COLO668 (cell line): ENCODE data around the gene NR4A3.
"Not testable (repeated sequence)": the region's sequence is repeated elsewhere in the genome, so short reads cannot be mapped to it uniquely, and the experiment has no call there.

Experiments
- DNase-seq: peaks from one replicate; lab custom pipeline; 2025; ENCODE audit not compliant: unreplicated experiment; lab: John Stamatoyannopoulos, UW

NR4A3 gene

DNA sequence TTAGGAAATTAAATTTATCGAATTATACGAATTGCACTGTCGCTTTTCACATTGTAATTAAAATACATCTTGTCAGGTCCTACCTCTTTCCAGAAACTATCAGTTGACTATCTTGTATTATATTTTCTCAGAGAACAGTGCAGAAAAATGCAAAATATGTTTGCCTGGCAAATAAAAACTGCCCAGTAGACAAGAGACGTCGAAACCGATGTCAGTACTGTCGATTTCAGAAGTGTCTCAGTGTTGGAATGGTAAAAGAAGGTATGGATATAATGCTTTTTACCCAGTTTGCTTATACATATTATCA is 10.8 kb downstream of the NR4A3 start:
- no peak for DNase-seq

DNA sequence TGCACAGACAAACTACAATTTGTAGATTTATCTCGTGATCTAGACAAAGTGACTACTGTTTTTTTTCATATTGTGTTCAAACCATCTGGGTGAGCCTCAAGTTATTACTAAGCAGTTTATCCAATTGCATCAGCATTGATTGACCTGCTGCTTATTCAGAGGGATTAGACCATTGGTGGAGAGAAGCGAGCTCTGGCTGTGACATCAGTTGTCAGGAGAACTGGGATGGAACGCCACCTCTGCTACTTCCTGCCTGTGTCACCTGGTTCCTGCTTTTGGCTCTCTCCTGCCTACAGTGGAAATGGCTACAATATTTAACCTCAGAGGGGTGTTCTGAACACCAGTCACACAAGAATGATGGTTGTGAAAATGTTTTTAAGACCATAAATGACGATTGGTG is 12.1 kb downstream of the NR4A3 start:
- no peak for DNase-seq

- DNase-seq: no peak
Measured at GRCh38 chr9:99834474-99834873, 12.8 kb downstream of the NR4A3 start.

DNA sequence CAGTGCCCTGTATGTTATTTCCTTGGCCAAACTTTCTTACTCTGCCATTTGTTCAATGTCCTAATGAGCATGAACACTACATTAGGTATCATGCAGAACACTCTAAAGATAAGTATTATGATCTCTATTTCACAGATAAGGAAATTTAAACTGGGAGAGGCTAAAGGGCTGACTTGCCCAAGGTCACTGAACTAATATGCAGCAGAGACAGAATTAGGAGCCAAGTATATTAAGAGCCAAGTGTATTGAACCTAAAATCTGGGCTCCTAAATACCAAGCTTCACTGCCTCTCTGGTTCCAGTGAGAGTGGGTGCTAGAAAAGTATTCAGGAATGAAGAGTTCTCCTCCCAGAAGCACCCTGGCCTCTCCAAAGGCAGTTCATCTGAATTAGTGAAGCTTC is 13.5 kb downstream of the NR4A3 start:
- DNase-seq: no peak

- DNase-seq: no peak
Measured at GRCh38 chr9:99835581-99835980, 13.9 kb downstream of the NR4A3 start.

- DNase-seq: no peak
Measured at GRCh38 chr9:99840072-99840471, 18.4 kb downstream of the NR4A3 start.

- DNase-seq: no peak
Measured at GRCh38 chr9:99845063-99845462, 23.4 kb downstream of the NR4A3 start.

- no peak for DNase-seq
Measured at GRCh38 chr9:99848447-99848846, 26.8 kb downstream of the NR4A3 start.

DNA sequence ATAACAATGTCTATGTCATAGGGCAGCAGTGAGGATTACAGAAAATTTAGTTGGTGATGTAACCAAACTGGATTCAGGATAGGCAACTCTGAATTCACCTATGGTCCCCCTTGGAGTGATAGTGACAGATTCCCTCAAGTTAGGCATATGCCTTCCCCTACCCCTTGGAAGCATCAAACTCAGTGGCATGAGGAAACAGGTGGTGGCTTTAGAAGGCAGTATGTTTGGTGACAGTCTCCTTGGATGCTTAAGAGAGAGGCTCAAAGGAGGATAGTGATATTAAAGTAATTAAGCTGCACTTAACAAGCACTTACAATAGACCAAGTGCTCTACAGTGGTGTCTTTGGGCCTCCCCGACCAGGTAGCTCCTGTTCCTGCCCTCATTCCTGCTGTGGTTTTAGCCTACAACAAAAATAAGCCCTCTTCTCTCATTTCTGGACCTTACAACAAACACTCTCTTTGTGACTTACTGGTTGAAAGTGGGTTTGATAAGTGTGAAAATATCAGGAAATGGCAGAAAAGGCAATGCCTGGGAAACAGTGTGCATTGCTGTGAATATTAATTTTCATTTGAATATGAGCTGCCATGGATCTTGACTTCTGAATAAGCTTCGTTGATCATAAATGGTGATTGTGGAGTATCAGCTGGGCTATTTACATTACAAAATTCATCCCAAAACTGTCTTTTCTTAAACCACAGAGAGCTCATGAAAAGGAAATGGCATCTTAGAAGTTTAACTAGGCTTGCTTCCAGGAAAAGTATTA is 29.2 kb downstream of the NR4A3 start:
- DNase-seq: no peak

GRCh38 chr9:99851500-99851822 is 29.8 kb downstream of the NR4A3 start:
- no peak for DNase-seq

DNA sequence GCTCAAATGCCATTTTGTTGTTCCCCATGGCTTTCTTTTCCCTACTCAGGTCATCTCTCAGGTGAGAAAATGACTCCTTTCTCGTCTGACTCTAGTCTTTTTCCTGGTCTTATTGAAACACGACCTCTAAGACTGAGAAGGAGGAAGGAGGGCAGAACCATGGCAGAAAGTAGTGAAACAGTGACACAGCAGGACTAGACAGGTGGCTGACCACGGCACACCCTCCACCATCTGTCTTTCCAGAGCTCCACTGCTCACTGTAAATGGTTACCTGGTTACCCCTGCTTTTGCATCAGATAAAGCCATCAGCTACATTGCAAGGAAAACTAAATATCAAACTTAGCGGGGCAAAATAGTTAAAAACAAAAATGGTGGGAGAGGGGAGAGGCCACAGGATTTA is 30.9 kb downstream of the NR4A3 start:
- no peak for DNase-seq

DNA sequence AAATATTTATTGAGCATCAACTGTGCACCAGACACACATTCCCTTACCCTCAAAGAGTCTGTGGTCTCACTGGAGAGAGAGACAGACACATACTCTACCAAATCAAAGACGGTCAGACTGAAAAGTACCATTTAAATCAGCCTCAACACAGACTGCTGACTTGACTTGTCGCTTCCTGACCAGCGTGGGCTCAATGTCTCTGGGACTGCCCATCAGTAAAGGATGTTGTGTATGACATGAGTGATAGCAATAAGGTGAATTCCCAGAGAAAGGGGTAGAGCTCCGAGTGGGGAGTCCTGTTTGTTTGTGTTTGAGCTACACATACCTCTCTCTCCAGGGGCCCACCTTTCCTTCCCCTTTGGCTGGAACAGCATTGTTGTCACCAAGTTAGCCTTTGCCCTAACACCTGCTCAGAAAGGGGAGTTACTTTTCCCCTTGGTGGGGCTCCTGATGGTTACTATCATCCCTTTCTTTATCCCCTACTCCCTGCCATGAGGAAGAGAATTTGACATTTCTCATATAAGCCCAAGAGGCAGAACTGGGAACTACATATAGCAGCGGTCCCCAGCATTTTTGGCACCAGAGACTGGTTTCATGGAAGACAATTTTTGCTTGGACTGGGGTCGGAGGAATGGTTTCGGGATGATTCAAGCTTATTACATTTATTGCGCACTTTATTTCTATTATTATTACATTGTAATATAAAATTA is 33.9 kb downstream of the NR4A3 start:
- DNase-seq: no peak

DNA sequence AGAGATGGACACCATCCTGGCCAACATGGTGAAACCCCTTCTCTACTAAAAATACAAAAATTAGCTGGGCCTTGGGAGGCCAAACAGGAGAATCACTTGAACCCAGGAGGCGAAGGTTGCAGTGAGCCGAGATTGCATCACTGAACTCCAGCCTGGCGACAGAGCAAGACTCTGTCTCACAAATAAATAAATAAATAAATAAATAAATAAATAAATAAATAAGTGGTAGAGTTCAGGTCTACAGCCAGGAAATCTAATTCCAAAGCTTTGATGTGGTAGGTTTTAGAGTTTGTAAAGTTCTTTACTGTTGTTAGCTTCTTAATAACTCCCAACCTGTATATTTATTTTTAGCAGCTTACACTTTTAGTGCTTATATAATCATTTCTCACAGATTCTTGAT is 35.9 kb downstream of the NR4A3 start:
- not testable (repeated sequence) for DNase-seq

DNA sequence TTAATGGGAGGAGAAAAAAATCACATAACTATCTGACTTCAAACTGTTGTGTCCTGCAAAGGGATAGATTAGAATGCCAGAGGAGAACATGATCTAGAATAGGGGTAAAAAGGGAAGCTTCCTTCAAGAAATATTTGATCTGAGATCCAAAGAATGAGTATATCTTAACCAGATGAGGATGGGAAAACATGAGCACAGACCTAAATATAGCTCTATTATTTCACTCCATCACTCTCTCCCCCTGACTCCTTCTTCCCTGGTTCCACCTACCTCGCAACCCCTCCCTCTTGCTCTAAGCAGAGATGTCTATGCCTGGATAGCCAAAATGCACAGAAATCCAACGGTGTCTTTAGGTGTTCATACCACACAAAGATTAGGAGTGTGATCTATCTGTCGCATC is 36.4 kb downstream of the NR4A3 start:
- DNase-seq: no peak

DNA sequence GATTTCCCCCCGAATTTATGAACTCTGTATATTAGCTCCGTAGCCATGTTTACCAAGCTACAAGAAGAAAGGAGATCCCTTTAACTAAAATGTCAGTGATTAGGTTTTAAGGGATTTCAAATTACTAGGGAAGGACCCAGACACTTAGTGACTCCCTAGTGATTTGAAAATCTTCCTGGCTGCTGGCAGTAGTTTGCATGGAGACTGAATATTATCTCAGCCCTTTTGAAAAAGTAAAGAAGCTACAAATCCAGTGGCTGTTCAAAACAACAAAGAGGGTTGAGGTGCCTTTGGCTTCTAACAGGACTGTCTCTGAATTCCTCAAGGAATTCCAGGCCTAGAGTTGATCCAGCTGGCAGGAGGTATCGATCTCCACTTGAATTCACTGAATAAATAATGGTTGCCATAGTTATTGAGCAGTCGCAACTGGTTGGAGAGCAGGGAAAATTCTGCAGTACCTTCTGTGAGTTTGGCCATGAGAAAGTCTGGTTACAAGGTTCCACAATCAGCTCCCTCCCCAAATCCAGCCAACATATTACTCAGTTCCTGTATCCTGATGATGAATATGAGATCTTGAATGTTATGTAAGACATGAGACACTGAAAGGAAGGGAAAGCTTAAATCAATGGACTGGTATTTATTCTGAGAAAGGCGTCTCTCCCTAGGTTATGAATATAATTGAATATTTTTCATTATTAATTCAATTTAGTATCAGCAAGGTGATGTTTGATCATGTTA is 37.7 kb downstream of the NR4A3 start:
- DNase-seq: no peak

GRCh38 chr9:99860266-99860665 is 38.6 kb downstream of the NR4A3 start:
- DNase-seq: no peak

DNA sequence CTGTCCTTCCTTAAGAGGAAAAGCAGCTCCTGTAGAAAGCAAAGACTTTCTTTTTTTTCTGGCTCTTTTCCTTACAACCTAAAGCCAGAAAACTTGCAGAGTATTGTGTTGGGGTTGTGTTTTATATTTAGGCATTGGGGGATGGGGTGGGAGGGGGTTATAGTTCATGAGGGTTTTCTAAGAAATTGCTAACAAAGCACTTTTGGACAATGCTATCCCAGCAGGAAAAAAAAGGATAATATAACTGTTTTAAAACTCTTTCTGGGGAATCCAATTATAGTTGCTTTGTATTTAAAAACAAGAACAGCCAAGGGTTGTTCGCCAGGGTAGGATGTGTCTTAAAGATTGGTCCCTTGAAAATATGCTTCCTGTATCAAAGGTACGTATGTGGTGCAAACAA is 42.3 kb downstream of the NR4A3 start:
- DNase-seq: no peak

- DNase-seq: no peak
Measured at GRCh38 chr9:99866398-99866797, 44.7 kb downstream of the NR4A3 start.

- no peak for DNase-seq
Measured at GRCh38 chr9:99867536-99867935, 45.9 kb downstream of the NR4A3 start.

DNA sequence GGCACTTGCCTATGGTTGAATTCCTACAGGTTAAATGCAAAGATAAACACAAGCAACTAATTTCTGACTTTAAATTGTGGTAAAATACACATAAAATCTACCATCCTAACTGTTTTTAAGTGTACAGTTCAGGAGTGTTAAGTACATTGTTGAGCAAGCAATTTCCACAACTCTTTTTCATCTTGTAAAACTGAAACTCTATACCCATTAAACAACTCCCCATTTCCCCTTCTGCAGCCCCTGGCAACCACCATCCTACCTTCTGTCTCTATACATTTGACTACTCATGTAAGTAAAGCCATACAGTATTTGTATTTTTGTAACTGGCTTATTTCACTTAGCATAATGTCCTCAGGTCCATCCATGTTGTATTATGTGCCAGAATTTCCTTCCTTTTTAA is 46.3 kb downstream of the NR4A3 start:
- no peak for DNase-seq

- no peak for DNase-seq
Measured at GRCh38 chr9:99868845-99869244, 47.2 kb downstream of the NR4A3 start.

GRCh38 chr9:99870126-99870525 is 48.4 kb downstream of the NR4A3 start:
- DNase-seq: no peak
